ENCODE data around the gene PSG3.
"Not testable (repeated sequence)": the region's sequence is repeated elsewhere in the genome, so short reads cannot be mapped to it uniquely, and the experiment has no call there.

DNA sequence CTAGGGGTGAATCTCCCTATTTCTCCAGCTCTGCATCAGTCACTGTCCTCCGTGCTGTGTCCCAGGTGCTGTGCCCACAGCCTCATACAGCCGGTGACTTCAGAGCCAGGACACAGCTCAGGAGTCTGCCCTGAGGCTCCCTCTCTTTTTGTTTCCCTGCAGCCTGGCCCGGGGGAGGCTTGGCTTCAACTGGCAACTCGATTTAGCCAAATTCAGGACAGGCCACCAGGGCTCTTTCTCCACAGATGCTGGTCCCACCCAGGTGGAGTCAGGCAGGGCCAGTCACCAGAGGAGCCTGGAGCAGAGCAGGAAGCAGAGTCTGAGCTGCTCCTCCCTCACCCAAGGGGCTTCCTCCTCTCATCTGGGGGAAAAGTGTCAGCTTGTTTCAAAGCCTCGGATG lies 11.9 kb downstream of the PSG3 start:
- not testable (repeated sequence) for TF ChIP-seq TAF1 (IDR thresholded peaks at IDR 0.05; ENCODE audit: low read depth); POLR2AphosphoS5 (IDR thresholded peaks at IDR 0.05); EZH2 (IDR thresholded peaks at IDR 0.05; ENCODE audit: borderline replicate concordance, insufficient read depth, low read length, poor library complexity, severe bottlenecking); RAD21 (conservative IDR thresholded peaks at IDR 0.05); EP300 (conservative IDR thresholded peaks at IDR 0.05; ENCODE audit: poor library complexity, severe bottlenecking); MXI1 (conservative IDR thresholded peaks at IDR 0.05; ENCODE audit: poor library complexity, severe bottlenecking); SMC3 (conservative IDR thresholded peaks at IDR 0.05; ENCODE audit: poor library complexity)
- TF ChIP-seq, protein P1, sequence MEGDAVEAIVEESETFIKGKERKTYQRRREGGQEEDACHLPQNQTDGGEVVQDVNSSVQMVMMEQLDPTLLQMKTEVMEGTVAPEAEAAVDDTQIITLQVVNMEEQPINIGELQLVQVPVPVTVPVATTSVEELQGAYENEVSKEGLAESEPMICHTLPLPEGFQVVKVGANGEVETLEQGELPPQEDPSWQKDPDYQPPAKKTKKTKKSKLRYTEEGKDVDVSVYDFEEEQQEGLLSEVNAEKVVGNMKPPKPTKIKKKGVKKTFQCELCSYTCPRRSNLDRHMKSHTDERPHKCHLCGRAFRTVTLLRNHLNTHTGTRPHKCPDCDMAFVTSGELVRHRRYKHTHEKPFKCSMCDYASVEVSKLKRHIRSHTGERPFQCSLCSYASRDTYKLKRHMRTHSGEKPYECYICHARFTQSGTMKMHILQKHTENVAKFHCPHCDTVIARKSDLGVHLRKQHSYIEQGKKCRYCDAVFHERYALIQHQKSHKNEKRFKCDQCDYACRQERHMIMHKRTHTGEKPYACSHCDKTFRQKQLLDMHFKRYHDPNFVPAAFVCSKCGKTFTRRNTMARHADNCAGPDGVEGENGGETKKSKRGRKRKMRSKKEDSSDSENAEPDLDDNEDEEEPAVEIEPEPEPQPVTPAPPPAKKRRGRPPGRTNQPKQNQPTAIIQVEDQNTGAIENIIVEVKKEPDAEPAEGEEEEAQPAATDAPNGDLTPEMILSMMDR (IDR thresholded peaks at IDR 0.05; ENCODE audit: poor library complexity, severe bottlenecking), result not testable (repeated sequence)
- TF ChIP-seq, protein P2, sequence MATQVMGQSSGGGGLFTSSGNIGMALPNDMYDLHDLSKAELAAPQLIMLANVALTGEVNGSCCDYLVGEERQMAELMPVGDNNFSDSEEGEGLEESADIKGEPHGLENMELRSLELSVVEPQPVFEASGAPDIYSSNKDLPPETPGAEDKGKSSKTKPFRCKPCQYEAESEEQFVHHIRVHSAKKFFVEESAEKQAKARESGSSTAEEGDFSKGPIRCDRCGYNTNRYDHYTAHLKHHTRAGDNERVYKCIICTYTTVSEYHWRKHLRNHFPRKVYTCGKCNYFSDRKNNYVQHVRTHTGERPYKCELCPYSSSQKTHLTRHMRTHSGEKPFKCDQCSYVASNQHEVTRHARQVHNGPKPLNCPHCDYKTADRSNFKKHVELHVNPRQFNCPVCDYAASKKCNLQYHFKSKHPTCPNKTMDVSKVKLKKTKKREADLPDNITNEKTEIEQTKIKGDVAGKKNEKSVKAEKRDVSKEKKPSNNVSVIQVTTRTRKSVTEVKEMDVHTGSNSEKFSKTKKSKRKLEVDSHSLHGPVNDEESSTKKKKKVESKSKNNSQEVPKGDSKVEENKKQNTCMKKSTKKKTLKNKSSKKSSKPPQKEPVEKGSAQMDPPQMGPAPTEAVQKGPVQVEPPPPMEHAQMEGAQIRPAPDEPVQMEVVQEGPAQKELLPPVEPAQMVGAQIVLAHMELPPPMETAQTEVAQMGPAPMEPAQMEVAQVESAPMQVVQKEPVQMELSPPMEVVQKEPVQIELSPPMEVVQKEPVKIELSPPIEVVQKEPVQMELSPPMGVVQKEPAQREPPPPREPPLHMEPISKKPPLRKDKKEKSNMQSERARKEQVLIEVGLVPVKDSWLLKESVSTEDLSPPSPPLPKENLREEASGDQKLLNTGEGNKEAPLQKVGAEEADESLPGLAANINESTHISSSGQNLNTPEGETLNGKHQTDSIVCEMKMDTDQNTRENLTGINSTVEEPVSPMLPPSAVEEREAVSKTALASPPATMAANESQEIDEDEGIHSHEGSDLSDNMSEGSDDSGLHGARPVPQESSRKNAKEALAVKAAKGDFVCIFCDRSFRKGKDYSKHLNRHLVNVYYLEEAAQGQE (IDR thresholded peaks at IDR 0.05; ENCODE audit: borderline replicate concordance), result not testable (repeated sequence)

Measured in neural cell (in vitro differentiated cells).